ENCODE data around the gene HDAC5.

DNA sequence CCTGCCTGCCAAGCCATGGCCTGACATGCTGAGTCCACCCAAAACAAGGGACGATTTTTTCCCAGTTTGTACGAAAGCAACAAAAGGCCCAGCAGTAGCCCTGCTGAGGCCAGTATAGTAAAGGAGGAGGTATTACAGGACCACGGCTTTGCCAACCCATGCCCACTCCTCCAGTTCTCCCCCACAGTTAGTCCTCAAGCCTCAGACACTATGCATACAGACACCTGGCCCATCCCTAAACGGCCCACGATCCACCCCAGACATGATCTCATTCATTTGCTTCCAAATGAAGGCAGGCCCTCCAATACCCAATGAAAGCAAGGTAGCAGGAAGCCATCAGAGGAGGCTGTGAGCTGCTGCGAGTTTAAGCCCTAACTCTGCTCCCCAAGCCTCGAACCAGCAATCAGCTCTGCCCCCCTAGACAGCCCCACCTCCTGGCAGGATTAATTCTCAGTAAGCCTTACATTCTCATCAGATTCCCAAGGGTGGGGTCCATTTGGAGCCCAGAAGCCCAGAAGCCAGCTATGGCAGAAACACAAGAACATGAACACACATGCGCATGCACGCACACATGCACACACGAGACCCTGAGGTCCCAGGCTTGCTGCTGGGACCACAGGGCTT is 4.9 kb downstream of the HDAC5 start:
- TF ChIP-seq, protein P1, sequence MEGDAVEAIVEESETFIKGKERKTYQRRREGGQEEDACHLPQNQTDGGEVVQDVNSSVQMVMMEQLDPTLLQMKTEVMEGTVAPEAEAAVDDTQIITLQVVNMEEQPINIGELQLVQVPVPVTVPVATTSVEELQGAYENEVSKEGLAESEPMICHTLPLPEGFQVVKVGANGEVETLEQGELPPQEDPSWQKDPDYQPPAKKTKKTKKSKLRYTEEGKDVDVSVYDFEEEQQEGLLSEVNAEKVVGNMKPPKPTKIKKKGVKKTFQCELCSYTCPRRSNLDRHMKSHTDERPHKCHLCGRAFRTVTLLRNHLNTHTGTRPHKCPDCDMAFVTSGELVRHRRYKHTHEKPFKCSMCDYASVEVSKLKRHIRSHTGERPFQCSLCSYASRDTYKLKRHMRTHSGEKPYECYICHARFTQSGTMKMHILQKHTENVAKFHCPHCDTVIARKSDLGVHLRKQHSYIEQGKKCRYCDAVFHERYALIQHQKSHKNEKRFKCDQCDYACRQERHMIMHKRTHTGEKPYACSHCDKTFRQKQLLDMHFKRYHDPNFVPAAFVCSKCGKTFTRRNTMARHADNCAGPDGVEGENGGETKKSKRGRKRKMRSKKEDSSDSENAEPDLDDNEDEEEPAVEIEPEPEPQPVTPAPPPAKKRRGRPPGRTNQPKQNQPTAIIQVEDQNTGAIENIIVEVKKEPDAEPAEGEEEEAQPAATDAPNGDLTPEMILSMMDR (IDR thresholded peaks at IDR 0.05), result no peak
- no peak for TF ChIP-seq POLR2A (IDR thresholded peaks at IDR 0.05)
